SK-N-SH (cell line): ENCODE measurements around the gene DCUN1D2. TPM values are rescaled to one million over a fixed set of nuclear protein-coding genes. Genes with fewer than 3 reads are reported as not detected.

Experiments
- CTCF ChIA-PET: fragments of 300-600, 350-600 bp; formaldehyde crosslinking; extraction: SDS; loops from one replicate; lab custom pipeline; 2021; lab: Yijun Ruan, JAX
- POLR2A ChIA-PET: fragments of 350-600 bp; sonication (Branson Sonifier 250); formaldehyde crosslinking; extraction: SDS; loops from one replicate; lab custom pipeline; 2020; ENCODE audit warnings: antibody characterized with exemption, inconsistent platforms; lab: Yijun Ruan, JAX
- DNase-seq: peaks from one replicate; pipeline ENCODE4 v3.0.0; 2012
- H2AFZ ChIP-seq: fragments of 200-600 bp; sonication (generic); 2 replicates; pipeline ENCODE4 v1.8.1; 2016; ENCODE audit warnings: antibody characterized with exemption, mild to moderate bottlenecking, low read depth
- H3F3A ChIP-seq: fragments of 200-600 bp; sonication (generic); replicated peaks from 2 replicates; pipeline ENCODE3; 2016; ENCODE audit warnings: antibody characterized with exemption, mild to moderate bottlenecking; ENCODE audit not compliant: insufficient read depth
- H3K27ac ChIP-seq, 2 experiments: fragments of 200-500 bp in 1 of 2; fragments of 200-600 bp in 1 of 2; sonication (Bioruptor generic) in 1 of 2; sonication (generic), shearing (Covaris generic) in 1 of 2; 2 replicates each; pipeline versions ENCODE4 v1.5.1 to v1.6.1; 2014 to 2016; ENCODE audit warnings: low read depth in 2 of 2, inconsistent platforms in 1 of 2, low read length in 1 of 2, mild to moderate bottlenecking in 1 of 2, mixed read lengths in 1 of 2
- H3K27me3 ChIP-seq: fragments of 200-600 bp; sonication (generic), shearing (Covaris generic); 2 replicates; pipeline ENCODE4 v1.6.1; 2016; ENCODE audit warnings: mixed run types; ENCODE audit not compliant: insufficient read depth
- H3K36me3 ChIP-seq, 2 experiments: fragments of 200-500 bp in 1 of 2; fragments of 200-600 bp in 1 of 2; sonication (Bioruptor generic) in 1 of 2; sonication (generic) in 1 of 2; replicated peaks in 1 of 2; 2 replicates each; pipeline versions ENCODE3 to v1.5.1; 2014 to 2016; ENCODE audit warnings: low read length in 1 of 2, mild to moderate bottlenecking in 1 of 2; ENCODE audit not compliant: insufficient read depth in 2 of 2, control insufficient read depth in 1 of 2
- H3K4me1 ChIP-seq, 2 experiments: fragments of 200-500 bp in 1 of 2; fragments of 200-600 bp in 1 of 2; sonication (Bioruptor generic) in 1 of 2; sonication (generic), shearing (Covaris generic) in 1 of 2; 2 replicates each; pipeline versions ENCODE4 v1.5.1 to v1.6.1; 2014 to 2016; ENCODE audit warnings: low read depth in 1 of 2, low read length in 1 of 2, mixed run types in 1 of 2; ENCODE audit not compliant: insufficient read depth in 2 of 2, control insufficient read depth in 1 of 2
- H3K4me2 ChIP-seq: fragments of 200-600 bp; sonication (generic), shearing (Covaris generic); 2 replicates; pipeline ENCODE4 v1.6.1; 2017; ENCODE audit warnings: mixed run types
- H3K4me3 ChIP-seq, 2 experiments: fragments of 200-500 bp in 1 of 2; fragments of 200-600 bp in 1 of 2; sonication (Bioruptor generic) in 1 of 2; sonication (generic), shearing (Covaris generic) in 1 of 2; 2 replicates each; pipeline versions ENCODE4 v1.5.1 to v1.8.1; 2014 to 2016; ENCODE audit warnings: low read depth in 2 of 2, inconsistent platforms in 1 of 2, low read length in 1 of 2, mild to moderate bottlenecking in 1 of 2, mixed read lengths in 1 of 2, moderate library complexity in 1 of 2
- H3K79me2 ChIP-seq: fragments of 200-600 bp; sonication (generic); 2 replicates; pipeline ENCODE4 v1.8.1; 2017; ENCODE audit warnings: mild to moderate bottlenecking; ENCODE audit not compliant: insufficient read depth
- H3K9ac ChIP-seq: fragments of 200-600 bp; sonication (generic); 2 replicates; pipeline ENCODE4 v1.6.1; 2017; ENCODE audit warnings: mixed run types
- H3K9me2 ChIP-seq: fragments of 200-600 bp; sonication (generic); 2 replicates; pipeline ENCODE4 v1.6.1; 2017; ENCODE audit warnings: mixed run types
- H3K9me3 ChIP-seq: fragments of 200-600 bp; sonication (generic); 2 replicates; pipeline ENCODE4 v1.6.1; 2017; ENCODE audit warnings: mixed run types, mild to moderate bottlenecking, moderate library complexity
- H4K20me1 ChIP-seq: fragments of 200-600 bp; sonication (generic); 2 replicates; pipeline ENCODE4 v1.6.1; 2017; ENCODE audit warnings: mild to moderate bottlenecking, mixed run types; ENCODE audit not compliant: insufficient read depth
- EP300 ChIP-seq, 2 experiments: IDR thresholded peaks; 2 replicates each; pipeline versions ENCODE4 v1.4.0 to v1.6.1; 2012; ENCODE audit warnings: borderline replicate concordance in 1 of 2, low read depth in 1 of 2, low read length in 1 of 2
- EZH2phosphoT487 ChIP-seq: fragments of 200-600 bp; sonication (generic); IDR thresholded peaks from 2 replicates; pipeline ENCODE4 v1.6.1; 2017; ENCODE audit warnings: low read depth, mixed run types, mild to moderate bottlenecking, antibody characterized with exemption, moderate library complexity, borderline replicate concordance
- FOXM1 ChIP-seq: IDR thresholded peaks from 2 replicates; pipeline ENCODE4 v1.4.0; 2012; ENCODE audit warnings: low read depth, mild to moderate bottlenecking
- GATA2 ChIP-seq: sonication (generic); formaldehyde crosslinking; IDR thresholded peaks from 2 replicates; pipeline ENCODE4 v1.5.0; 2020; ENCODE audit warnings: mild to moderate bottlenecking, missing genetic modification reagents
- JUND ChIP-seq: IDR thresholded peaks from 2 replicates; pipeline ENCODE4 v1.4.0; 2012
- NRF1 ChIP-seq: IDR thresholded peaks from 2 replicates; pipeline ENCODE4 v1.6.1; 2012; ENCODE audit warnings: low read depth, mild to moderate bottlenecking, low read length
- POLR2AphosphoS5 ChIP-seq: IDR thresholded peaks from 2 replicates; pipeline ENCODE4 v1.6.1; 2012; ENCODE audit warnings: low read depth, low read length
- REST ChIP-seq: IDR thresholded peaks from 2 replicates; pipeline ENCODE4 v1.6.1; 2012; ENCODE audit warnings: mild to moderate bottlenecking, low read depth, low read length, moderate library complexity
- RFX5 ChIP-seq: IDR thresholded peaks from 2 replicates; pipeline ENCODE4 v1.6.1; 2012; ENCODE audit warnings: mild to moderate bottlenecking, improper control_type of control experiment, low read length
- RXRA ChIP-seq: IDR thresholded peaks from 2 replicates; pipeline ENCODE4 v1.4.0; 2012; ENCODE audit warnings: low read depth, mild to moderate bottlenecking, borderline replicate concordance
- SIN3A ChIP-seq: IDR thresholded peaks from 2 replicates; pipeline ENCODE4 v1.6.1; 2012; ENCODE audit warnings: low read depth, mild to moderate bottlenecking, low read length, moderate library complexity, borderline replicate concordance
- SMC3 ChIP-seq: IDR thresholded peaks from 2 replicates; pipeline ENCODE4 v1.6.1; 2012; ENCODE audit warnings: low read depth, low read length, improper control_type of control experiment
- WGBS: methylation state at CpG from one replicate; pipeline ENCODE4 v1.1.6; 2017; ENCODE audit warnings: low lambda C conversion rate; 5-methylcytosine and 5-hydroxymethylcytosine counted together
- polyA plus RNA-seq, 3 experiments: library from polyadenylated mRNA; depleted of rRNA; stranded (reverse); fragments of >200 nt; gene quantifications; 2 replicates each; pipeline ENCODE4 v1.2.3, GENCODE V29; 2012
- TF ChIP-seq, protein P1 (sequence below): IDR thresholded peaks from 2 replicates; pipeline ENCODE4 v1.4.0; 2012; ENCODE audit warnings: low read depth, borderline replicate concordance
- TF ChIP-seq, protein P2 (sequence below): IDR thresholded peaks from 2 replicates; pipeline ENCODE4; 2012

DCUN1D2 gene
- polyA plus RNA-seq, 1 of the 3 experiments (the other 2 are of a cell fraction): 11.0 TPM

DNA sequence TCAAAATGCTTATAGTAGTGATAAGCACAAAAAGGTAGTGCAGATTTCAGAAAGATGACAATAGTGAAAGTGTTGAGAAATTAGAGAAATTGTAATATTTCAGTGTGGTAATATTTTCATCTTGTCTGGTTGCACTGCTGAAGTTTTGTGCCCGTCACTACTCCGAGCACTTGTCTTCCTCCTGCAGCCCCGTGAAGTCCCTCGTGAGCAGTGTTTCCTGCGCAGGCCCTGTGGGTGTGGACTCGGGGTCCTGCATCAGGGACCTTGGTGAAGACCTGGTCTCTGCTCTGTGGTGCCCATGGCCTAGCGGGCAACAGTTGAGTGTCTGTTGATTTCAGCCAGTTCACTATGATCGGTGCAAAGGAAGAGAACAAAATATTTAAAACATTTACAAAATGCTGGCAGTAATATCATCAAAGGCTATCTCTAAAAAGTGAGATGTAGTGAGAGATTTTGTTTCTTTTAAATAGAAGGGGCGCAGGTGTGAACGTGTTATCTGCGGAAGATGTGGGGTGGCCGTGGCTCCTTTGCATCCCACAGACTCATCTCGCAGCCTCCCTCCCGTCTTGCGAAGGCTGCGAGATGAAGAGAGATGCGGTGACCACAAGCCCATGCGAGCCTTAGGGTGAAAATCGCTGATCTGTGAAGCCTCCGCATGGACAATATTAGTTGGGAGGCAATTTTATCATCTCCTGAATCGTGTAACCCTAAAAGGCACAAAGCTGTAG, 27.7 kb upstream of the DCUN1D2 start:
- DNase-seq: no peak
- Histone ChIP-seq H3F3A (peaks cover 5% of the 10 kb centered on the region), H3K79me2 (peaks cover 17% of the 10 kb centered on the region), H3K27ac (no peak overlapping the region), H3K9ac (no peak overlapping the region), H2AFZ (no peak overlapping the region), H3K9me2 (no peaks in the 10 kb centered on the region), H3K4me2 (no peak overlapping the region), H3K27me3 (no peaks in the 10 kb centered on the region), H3K4me1 (no peaks in the 10 kb centered on the region), H3K9me3 (no peaks in the 10 kb centered on the region), H3K36me3 (peaks cover 23 to 46% of the 10 kb centered on the region in 2 experiments), H3K4me3 (no peak overlapping the region), H4K20me1 (no peaks in the 10 kb centered on the region)
- 93% methylated on average over 21 of the region's 21 CpGs for WGBS
- ChIA-PET POLR2A (interaction anchor here (0.6 kb wide), 1 partner anchor 419 kb away, joined by 6 read pairs; no protein-coding TSS in a partner anchor), CTCF (interaction anchor here (1.9 kb wide), 1 partner anchor 44 kb away, joined by 5 read pairs; no protein-coding TSS in a partner anchor)
- TF ChIP-seq EP300 (IDR thresholded peaks at IDR 0.05; ENCODE audit: borderline replicate concordance in 1 of 2, low read depth in 1 of 2, low read length in 1 of 2) (no peak), SIN3A (no peak), SMC3 (no peak), REST (no peak), RXRA (no peak), GATA2 (no peak), FOXM1 (no peak), RFX5 (no peak), EZH2phosphoT487 (no peak), JUND (no peak)
- TF ChIP-seq, protein P1, sequence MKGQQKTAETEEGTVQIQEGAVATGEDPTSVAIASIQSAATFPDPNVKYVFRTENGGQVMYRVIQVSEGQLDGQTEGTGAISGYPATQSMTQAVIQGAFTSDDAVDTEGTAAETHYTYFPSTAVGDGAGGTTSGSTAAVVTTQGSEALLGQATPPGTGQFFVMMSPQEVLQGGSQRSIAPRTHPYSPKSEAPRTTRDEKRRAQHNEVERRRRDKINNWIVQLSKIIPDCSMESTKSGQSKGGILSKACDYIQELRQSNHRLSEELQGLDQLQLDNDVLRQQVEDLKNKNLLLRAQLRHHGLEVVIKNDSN: no peak

GRCh38 chr13:113514847-113515246, 24.3 kb upstream of the DCUN1D2 start:
- Histone ChIP-seq H3K4me1 (no peaks in the 10 kb centered on the region), H2AFZ (no peak overlapping the region), H3K27ac (no peak overlapping the region), H3K36me3 (peaks cover 41 to 42% of the 10 kb centered on the region in 2 experiments), H3K27me3 (no peaks in the 10 kb centered on the region), H3K4me3 (no peak overlapping the region), H3K9me2 (no peaks in the 10 kb centered on the region), H3K79me2 (peaks cover 1% of the 10 kb centered on the region; the same call in 1 of the 2 replicates), H3F3A (peaks cover 5% of the 10 kb centered on the region), H3K9ac (no peak overlapping the region), H3K9me3 (no peaks in the 10 kb centered on the region), H4K20me1 (no peaks in the 10 kb centered on the region), H3K4me2 (no peak overlapping the region)
- POLR2A ChIA-PET: no interaction called here
- no peak for DNase-seq
- CTCF ChIA-PET: no interaction called here
- TF ChIP-seq NRF1 (no peak), POLR2AphosphoS5 (no peak)
- TF ChIP-seq, protein P2, sequence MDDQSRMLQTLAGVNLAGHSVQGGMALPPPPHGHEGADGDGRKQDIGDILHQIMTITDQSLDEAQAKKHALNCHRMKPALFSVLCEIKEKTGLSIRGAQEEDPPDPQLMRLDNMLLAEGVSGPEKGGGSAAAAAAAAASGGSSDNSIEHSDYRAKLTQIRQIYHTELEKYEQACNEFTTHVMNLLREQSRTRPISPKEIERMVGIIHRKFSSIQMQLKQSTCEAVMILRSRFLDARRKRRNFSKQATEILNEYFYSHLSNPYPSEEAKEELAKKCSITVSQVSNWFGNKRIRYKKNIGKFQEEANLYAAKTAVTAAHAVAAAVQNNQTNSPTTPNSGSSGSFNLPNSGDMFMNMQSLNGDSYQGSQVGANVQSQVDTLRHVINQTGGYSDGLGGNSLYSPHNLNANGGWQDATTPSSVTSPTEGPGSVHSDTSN: no peak
- WGBS: 100% methylated on average over 4 of the region's 5 CpGs
